Suppressor macrophage (primary cell): ENCODE results near the gene MAP4K1.
"Not testable (repeated sequence)": the region's sequence is repeated elsewhere in the genome, so short reads cannot be mapped to it uniquely, and the experiment has no call there.

ENCODE experiments used
- DNase-seq, 4 experiments: peaks; one replicate each; pipeline ENCODE4 v3.0.0-alpha.2; 2020 to 2022

MAP4K1 gene

DNA sequence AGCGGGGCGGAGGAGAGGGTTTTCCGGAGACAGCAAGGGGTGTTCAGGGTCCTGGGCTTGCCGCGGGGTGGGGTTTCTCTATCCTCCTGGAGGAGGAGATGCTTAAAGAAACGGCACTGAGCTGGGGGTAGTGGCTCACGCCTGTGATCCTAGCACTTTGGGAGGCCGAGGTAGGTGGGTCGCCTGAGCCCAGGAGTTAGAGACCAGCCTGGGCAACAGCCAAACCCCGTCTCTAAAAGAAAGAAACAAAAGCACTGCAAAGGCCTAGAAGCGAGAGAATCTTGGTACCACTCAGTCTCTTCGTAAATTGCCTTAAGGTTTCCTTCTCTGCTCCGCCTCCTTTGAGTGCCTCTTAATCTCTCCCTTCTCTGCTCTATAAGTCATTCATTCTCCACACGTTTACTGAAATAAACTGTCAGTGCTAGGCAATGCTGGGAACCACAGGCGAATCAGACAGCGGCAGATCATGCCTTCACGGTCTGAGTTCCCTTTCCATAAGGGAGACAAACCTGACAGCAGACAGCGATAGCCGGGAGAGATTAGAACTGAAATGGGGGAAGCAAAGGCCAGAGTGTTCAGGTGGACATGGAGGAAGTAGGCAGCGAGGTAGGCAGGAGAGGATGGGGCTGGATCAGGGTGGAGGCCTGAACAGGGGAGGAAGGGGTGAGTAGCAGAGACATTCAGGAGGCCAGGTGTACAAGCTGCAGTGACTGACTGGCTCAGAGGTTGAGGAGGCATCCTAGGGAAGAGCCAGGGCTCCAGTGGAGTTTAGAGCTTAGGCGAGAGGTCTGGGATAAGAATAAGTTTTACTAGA lies 1.8 kb upstream of the MAP4K1 start:
- peak in 3 of 4 experiments; percentile 11 to 23 (median 12) for DNase-seq

DNA sequence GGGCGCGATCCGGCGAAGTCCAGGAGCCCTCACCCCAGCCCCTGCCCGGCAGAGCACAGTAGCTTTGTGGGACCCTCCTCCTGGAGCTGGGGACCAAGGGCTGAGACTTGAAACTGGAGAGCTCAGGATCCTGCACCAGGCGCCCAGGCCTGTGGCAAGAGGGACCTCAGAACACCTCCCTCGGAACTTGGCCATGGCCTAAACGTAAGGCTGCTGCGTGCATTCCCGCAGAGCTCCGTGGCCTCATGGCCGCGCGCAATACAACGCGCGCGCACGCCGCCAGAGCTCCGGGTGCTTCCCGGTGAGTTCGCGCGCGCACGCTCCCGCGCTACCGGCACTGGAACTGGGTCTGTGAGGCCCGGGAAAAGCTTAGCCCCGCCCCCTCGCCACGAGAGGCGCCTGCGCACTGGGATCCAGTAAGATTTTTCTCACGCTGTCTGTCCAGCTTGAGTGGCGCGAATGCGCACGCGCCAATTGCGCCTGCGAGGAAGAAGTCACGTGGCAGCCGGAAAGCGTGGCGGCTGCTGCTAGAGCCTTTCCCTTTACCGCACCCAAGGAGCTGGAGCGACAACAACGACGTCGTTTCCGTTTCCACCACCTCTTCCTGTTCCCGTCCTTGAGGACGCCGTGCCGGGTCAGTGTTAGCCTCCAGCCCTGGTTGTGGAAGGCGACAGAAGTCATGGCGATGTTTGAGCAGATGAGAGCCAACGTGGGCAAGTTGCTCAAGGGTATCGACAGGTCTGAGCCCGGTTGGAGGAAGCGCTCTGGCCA lies 1.0 kb upstream of the MAP4K1 start, which contains the start of gene EIF3K:
Gene EIF3K (plus strand): TSS at position 599 of the 771 bp plus-strand sequence. CDS start 81 bp downstream, at position 680.
- DNase-seq = peak; percentile 100

DNA sequence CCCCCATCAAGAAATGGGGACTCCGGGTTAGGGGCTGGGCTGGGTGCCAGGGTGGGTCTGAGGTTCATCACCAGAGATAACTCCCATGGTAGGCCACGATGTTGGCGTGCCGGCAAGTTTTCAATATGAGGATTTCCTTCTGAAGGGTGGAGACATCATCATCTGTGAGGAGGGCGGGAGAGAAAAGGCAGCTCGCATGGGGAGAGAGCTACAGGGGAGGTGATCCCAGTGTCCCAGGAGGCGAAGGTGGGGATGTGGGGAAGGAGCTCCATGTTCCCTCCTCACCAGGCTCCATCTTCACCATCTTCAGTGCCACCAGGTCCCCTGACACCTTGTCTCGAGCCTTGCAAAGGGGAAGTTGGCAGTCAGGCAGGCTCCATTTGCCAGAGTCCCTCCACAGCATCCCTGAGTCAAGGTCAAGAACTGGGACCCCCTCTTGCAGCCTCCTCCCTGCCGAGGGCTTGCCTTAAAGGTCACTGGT lies 430 bp downstream of the MAP4K1 start:
- DNase-seq = no peak

DNA sequence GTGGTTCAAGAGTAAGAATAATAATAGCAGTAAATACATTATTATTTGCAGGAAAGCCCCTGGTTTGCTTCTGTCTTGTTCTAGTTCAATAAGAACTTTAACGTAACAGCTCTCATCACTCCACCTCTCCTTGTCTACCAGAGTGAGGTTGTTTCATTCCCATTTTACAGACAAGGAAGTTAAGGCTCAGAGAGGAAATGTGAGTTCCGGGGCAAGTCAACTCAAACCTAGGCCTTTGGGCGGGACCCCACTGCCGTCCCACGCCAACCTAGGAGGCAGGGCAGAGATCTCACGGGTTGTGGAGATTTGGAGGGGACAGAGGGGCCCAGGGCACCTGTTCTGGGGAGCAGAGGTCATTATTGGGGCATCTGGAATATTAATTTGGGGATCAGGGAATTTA lies 1.5 kb downstream of the MAP4K1 start:
- DNase-seq = no peak

DNA sequence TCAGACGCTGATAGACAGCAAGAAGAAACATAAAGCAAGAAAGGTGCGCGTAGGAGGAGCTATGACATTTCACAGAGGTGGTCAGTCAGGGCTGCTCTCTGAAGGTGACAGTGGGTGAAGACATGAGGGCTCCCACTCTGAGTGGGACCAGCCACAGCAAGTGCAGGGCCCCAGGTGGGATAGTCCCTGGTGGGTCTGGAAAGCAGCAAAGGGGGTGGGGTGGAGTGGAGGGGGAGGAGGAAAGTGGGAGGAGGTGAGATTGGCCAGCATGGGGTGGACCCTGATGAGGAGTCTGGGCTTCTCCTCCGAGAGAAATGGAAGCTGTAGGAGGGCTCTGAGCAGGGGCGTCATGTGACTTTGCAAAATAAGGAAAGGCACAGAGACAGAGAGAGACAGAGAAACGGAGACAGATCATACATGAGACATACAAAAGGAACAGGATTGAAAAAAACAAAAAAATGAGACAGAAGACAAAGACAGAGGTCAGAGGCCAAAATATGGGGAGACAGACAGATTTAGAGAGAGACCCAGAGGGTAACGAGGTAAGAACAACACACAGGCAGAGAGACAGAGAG lies 2.7 kb downstream of the MAP4K1 start:
- peak in 2 of 4 experiments; percentile 25 to 28 for DNase-seq

DNA sequence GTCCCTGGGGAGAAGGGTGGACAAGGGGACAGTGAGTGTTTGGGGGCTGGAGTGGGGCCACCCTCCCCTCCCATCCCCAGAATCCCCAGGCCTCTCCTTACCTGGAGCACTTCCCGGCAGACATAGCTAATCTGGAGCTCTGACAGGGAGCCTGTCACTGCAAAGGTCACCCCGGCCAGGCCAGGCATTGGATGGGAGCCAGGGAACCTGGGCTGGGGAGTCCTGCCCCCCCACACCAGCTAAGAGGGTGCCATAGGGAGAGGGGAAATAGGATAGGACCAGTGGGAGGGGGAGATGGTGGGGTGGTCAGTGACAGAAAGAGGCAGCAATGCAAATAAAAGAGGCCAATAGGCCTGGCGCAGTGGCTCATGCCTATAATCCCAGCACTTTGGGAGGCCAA lies 3.5 kb downstream of the MAP4K1 start:
- no peak for DNase-seq

DNA sequence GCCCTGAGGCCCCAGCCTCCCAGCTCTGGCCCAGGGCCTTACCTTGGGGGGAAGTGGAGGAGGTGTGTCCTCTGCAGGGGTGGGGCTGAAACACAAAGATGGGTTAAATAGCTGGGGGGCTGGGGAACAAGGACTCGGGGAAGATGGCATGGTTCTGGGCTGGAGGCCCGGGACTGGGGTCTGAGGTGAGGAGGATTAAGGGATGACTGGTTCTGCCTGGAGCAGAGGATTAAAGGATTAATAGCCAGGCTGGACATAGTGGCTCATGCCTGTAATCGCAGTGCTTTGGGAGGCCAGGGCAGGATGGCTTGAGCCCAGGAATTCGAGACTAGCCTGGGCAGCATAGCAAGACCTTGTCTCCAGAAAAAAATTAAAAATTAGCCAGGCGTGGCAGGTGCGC lies 11.6 kb downstream of the MAP4K1 start:
- no peak for DNase-seq

DNA sequence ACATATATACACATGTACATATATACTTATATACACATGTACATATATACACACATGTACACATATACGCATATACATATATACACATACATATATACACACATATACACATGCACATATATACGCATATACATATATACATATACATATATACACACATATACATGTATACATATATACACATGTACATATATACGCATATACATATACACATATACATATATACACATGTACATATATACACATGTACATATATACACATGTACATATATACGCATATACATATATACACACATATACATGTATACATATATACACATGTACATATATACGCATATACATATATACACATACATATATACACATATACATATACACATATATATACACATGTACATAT lies 14.9 kb downstream of the MAP4K1 start:
- DNase-seq = not testable (repeated sequence)

DNA sequence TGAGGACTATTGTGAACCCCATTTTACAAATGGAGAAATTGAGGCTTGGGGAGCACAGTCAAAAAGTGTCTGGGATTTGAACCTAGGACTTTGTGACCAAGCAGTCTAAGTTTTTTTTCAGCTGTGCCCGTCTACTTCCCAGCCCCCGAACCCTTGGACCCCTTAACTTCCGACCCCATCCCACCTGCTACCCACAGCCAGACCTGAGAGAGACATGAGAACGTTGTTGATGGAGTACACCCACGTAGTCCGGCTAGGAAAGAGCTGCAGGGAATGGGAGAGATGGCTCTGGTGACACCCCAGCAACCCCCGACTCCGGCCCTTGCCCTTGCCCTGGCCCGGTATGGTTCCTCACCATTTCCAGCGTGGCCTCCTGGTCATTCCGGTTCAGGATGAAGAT lies 18.0 kb downstream of the MAP4K1 start:
- no peak for DNase-seq

DNA sequence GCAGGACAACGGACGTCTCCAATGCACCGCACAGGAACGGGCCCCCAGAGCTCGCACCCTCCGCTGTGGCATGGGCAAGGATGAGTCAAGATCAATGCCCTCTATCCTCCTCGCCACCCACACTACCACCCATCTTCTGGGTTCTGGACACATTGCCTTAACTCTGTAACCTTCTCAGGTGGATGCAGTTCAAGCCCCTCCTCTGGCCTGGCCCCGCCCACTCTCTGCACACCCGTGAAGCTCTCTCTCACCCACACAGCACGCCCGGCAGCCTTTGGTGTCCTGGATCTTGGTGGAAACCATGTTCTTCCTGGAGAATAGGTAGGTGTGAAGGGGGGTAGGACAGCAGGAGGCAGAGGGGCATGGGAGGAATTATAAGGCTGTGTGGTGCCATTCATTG lies 20.7 kb downstream of the MAP4K1 start:
- no peak for DNase-seq

DNA sequence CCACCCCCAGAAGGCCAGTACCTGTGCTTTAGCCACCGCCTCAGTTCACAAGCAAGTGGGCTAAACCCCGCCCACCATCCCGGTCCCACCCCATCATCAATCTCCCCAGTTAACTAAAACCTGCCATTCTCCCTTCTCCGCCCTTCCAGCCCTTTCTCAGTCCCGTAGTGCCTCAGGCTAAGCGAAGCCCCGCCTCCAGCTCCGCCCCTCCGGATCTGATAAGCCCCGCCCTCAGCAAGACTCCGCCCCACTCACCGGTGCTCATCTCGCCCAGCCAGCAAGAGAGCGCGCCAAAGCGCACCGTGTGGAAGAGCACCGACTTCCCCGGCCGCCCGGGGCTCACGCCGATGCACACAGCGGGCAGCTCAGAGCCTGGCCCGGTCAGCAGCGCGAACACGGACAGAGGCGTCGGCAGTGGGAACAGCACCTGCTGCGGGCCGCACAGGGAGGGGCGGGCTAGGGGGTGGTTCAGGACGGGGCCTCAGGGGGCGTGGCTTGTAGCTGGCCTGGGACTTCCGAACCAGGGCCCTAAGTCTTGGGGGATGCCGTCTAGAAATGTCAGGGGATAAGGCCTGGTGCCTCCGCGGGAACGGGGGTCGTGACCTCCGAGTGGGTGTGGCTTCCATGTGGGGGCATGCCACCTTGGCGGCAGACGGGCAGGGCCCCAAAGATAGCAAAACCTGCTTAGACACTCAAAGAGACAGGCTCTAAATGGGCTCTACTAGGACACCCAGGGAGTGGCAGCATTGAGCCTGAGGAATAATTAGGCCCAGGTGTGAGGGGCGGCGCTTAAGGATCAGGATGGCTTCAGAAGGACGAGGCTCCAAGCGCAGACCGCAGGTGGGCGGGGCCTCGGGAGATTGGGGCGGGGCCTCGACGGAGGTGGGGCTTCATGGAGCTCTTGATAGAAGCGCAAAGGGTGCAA lies 21.4 kb downstream of the MAP4K1 start:
- DNase-seq = no peak

DNA sequence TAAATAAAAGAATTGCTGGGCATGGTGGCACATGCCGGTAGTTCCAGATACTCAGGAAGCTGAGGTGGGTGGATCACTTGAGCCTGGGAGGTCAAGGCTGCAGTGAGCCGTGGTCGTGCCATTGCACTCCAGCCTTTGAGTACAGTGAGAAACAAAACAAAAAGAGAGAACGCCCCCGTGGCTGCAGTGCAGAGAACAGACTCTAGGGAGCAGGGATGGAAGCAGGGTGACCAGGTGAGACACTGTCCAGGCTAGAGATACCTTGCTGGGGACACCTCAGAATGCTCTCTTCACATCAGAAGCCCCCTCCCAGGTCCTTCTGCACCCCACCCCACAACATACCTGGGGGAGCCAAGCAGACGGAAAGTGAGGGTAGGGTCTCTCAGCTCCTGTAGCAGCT lies 24.8 kb downstream of the MAP4K1 start:
- DNase-seq = no peak

DNA sequence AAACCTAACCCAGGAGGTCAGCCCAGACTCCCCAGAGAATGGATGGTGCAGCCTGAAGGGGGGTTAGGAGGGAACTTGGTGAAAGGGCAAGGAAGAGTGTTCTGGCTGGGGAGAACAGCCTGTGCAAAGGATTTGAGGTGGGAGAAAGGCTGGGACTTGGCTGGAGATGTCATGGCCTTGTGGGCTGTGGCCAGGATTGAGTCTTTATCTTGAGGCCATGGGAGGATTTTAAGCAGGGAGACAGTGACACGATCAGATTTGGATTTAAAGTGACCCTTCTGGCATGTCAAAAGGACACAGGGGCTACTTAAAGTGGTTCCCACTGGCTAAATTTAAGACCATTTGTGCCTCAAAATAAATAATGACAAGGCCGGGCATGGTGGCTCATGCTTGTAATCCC lies 29.7 kb downstream of the MAP4K1 start:
- DNase-seq = no peak

DNA sequence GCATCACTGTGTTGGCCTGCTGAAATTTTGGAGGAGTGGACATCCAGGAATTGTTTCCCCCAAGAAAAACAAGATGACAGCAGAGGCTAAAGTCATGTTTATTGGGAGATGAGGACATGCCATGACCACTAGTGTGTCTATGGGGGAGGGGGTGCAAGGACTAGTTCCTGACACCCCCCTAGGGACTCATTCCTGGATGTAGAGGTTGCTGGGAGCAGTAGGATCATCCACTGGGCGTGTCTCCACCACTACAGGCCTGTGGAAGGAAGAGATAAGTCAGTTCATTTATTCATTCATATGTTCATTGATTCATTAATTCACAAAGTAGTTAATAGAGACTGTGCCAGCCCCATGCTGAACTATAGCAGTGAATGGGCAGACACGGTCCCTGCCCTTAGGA lies 30.2 kb downstream of the MAP4K1 start:
- DNase-seq = no peak

DNA sequence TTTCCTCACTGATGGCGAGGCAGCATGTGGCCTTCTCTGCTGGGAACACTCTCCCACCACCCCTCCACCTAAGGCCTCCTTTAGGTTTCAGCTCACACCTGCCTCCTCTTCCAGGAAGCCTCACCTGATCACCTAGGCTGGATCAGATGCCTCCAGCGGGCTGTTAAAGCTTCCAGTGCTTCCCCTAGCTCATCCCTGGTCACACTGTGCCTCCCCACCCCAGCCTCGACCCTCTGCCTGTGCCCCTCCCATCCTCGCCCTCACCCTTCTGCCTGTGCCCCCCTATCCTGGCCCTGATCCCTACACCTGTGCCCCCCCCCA lies 33.8 kb downstream of the MAP4K1 start:
- DNase-seq = no peak

DNA sequence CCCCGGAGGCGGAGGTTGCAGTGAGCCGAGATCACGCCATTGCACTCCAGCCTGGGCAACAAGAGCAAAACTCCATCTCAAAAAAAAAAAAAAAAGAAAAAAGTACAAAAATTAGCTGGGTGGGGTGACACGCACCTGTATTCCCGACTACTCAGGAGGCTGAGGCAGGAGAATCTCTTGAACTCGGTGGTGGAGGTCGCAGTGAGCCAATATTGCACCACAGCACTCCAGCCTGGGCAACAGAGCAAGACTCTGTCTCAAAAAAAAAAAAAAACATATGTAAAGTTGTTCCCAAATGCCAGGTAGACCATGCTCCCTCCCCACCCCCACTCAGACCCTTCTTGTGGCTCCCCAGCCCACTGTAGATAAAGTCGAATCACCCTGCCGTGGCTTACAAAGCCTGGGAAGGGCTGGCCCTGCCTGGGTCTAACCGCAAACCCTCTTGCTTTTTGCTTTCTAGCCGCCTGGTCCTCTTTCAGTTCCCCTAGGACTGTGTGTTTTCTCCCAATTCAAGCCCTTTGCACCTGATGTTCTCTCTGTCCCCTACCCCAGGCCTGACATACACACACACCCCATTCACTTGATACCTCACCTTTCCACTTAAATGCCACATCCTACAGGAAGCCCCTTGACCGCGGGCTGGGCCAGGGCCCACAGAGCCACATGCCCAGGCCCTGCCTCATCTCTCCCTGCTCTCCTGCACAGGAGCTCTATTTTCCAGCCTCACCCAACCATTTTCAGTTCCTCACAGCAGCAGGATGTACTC lies 34.4 kb downstream of the MAP4K1 start:
- DNase-seq = peak in 2 of 4 experiments; percentile 40 to 48

DNA sequence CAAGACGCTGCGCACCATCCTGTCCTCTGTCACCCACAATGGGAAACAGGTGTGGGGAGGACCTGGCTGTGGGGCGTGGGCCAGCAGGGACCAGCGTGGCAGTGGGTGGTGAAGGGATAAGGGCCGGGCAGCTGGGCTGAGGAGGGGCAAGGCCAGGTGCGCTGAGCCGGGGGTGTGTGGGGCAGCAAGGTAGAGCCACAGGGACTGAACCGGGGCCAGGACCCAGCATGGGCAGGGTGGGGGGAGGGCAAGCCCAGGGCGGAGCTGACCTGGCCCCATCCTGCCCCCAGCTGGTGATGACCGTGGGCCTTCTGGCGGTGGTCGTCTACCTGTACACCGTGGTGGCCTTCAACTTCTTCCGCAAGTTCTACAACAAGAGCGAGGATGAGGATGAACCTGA lies 37.7 kb downstream of the MAP4K1 start:
- no peak for DNase-seq

DNA sequence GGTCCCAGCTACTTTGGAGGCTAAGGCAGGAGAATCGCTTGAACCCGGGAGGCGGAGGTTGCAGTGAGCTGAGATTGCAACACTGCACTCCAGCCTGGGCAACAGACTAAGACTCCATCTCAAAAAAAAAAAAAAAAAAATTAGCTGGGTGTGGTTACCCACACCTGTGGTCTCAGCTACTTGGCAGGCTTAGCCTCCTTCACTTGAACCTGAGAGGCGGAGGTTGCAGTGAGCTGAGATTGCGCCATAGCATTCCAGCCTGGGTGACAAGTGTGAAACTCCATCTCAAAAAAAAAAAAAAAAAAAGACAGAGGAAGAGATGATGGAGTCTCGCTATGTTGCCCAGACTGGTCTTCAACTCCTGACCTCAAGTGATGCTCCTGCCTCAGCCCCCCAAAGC lies 38.4 kb downstream of the MAP4K1 start:
- not testable (repeated sequence) for DNase-seq

DNA sequence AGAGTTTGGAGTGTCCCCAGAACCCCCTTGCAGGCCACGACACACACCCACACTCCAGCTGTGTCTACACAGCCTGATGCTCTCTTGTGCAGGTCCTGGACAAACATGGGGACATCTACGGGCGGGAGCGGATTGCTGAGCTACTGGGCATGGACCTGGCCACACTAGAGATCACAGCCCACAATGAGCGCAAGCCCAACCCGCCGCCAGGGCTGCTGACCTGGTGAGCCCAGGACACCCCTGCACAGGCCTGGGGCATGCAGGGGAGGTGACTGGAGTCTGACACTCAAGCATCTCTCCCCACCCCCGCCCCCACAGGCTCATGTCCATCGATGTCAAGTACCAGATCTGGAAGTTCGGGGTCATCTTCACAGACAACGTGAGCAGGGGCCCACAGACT lies 39.9 kb downstream of the MAP4K1 start:
- no peak for DNase-seq

DNA sequence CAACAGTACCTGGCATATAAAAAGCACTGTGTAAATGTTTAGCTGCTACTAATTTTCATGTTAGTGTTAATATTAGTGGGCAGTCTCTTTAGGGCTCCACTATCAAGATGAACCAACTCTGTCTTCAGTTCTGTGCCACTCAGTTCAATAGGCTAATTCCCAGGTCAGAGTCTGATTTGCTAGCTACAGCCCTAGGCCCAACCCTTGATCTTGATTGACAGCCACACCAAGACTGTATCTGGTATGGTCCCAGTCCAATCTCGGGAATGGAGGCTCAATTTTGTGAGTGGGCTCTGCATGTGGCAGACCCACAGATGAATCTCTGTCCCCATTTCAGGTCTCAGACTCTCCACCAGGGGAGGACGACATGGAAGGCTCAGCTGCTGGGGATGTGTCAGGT lies 46.1 kb downstream of the MAP4K1 start:
- no peak for DNase-seq

DNA sequence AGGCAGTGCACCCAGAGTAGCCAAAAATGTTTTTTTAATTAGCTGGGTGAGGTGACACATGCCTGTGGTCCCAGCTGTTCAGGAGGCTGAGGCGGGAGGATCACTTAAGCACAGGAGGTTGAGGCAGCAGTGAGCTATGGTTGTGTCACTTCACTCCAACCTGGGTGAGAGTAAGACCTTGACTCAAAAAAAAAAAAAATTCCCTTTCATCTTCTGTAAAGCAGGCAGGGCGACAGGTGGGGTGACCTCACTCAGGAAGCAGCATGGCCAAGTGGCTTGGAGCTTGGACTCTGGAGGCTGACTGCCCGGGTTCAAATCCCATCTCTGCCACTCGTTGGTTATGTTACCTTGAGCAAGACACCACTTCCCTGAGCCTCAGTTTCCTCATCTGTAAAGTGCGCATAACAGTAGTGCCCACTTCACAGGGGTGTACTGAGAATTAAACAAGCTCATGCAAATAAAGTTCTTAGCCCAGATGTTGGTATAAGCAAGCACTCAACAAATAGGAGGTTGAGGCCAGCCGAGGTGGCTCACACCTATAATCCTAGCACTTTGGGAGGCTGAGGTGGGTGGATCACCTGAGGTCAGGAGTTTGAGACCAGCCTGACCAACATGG lies 48.3 kb downstream of the MAP4K1 start:
- DNase-seq = no peak
